ENCODE data around the gene TIGD6.

TIGD6 gene

GRCh38 chr5:150000256-150000989, at the start of gene TIGD6, which contains the start of gene HMGXB3:
TSS of gene TIGD6 (minus strand) at chr5:150000654. CDS start at chr5:149996348, 4,306 bp downstream.
TSS of gene HMGXB3 (plus strand) at chr5:150000739. CDS start at chr5:150004853, 4,114 bp downstream.
- no peaks in the 10 kb centered on the region for H3K9me3 Mint-ChIP-seq
- TF ChIP-seq CTCF (IDR thresholded peaks at IDR 0.05; ENCODE audit: unreplicated experiment in 3 of 3) = peak in 1 of 3 experiments; percentile 25
- no peaks in the 10 kb centered on the region for H3K27me3 Mint-ChIP-seq (ENCODE audit: low read depth)
- peaks cover 15% of the 10 kb centered on the region for H3K36me3 Mint-ChIP-seq (ENCODE audit: low read depth)
- H3K27ac Mint-ChIP-seq = peak within 1 kb of the TSS; percentile 91 to 98 (median 95)
- H3K4me3 Mint-ChIP-seq = peak within 1 kb of the TSS; percentile 93 to 100 (median 98)
- H3K4me1 Mint-ChIP-seq = peaks cover 34% of the 10 kb centered on the region

- Mint-ChIP-seq H3K4me1 (peaks cover 32% of the 10 kb centered on the region), H3K27me3 (ENCODE audit: low read depth) (no peaks in the 10 kb centered on the region), H3K27ac (no peak overlapping the region), H3K9me3 (no peaks in the 10 kb centered on the region), H3K4me3 (no peak overlapping the region), H3K36me3 (ENCODE audit: low read depth) (peaks cover 66% of the 10 kb centered on the region)
- TF ChIP-seq CTCF (IDR thresholded peaks at IDR 0.05; ENCODE audit: unreplicated experiment in 3 of 3) = no peak
These were observed 45.6 kb upstream of the TIGD6 start for GRCh38 chr5:150046031-150046430.

GRCh38 chr5:150045549-150045948, 45.1 kb upstream of the TIGD6 start:
- H3K36me3 Mint-ChIP-seq (ENCODE audit: low read depth) = peaks cover 67% of the 10 kb centered on the region
- peaks cover 32% of the 10 kb centered on the region for H3K4me1 Mint-ChIP-seq
- no peak for TF ChIP-seq CTCF (IDR thresholded peaks at IDR 0.05; ENCODE audit: unreplicated experiment in 3 of 3)
- no peak overlapping the region for H3K4me3 Mint-ChIP-seq
- peak overlapping the region in 1 of 3 experiments; percentile 87 for H3K27ac Mint-ChIP-seq
- no peaks in the 10 kb centered on the region for H3K9me3 Mint-ChIP-seq
- H3K27me3 Mint-ChIP-seq (ENCODE audit: low read depth) = no peaks in the 10 kb centered on the region

GRCh38 chr5:150044712-150045111, 44.3 kb upstream of the TIGD6 start:
- TF ChIP-seq CTCF (IDR thresholded peaks at IDR 0.05; ENCODE audit: unreplicated experiment in 3 of 3) = no peak
- Mint-ChIP-seq H3K36me3 (ENCODE audit: low read depth) (peaks cover 66% of the 10 kb centered on the region), H3K4me3 (no peak overlapping the region), H3K27ac (peak overlapping the region; percentile 33 to 87 (median 56)), H3K4me1 (peaks cover 32% of the 10 kb centered on the region), H3K9me3 (no peaks in the 10 kb centered on the region), H3K27me3 (ENCODE audit: low read depth) (no peaks in the 10 kb centered on the region)

- Mint-ChIP-seq H3K4me3 (no peak overlapping the region), H3K27me3 (ENCODE audit: low read depth) (no peaks in the 10 kb centered on the region), H3K4me1 (peaks cover 32% of the 10 kb centered on the region), H3K9me3 (no peaks in the 10 kb centered on the region), H3K36me3 (ENCODE audit: low read depth) (peaks cover 65% of the 10 kb centered on the region), H3K27ac (peak overlapping the region; percentile 56 to 87 (median 81))
- TF ChIP-seq CTCF (IDR thresholded peaks at IDR 0.05; ENCODE audit: unreplicated experiment in 3 of 3) = no peak
These were observed 43.9 kb upstream of the TIGD6 start for GRCh38 chr5:150044329-150044681.

Data from nephron (organoid).